GM21526 (cell line): ENCODE data around the gene GPR171.

Experiments used
- ATAC-seq: cut with Tn5 transposase; IDR thresholded peaks from one replicate; pipeline ENCODE4 v1.9.1; 2021; ENCODE audit warnings: moderate library complexity; ENCODE audit not compliant: unreplicated experiment, low FRiP score

GPR171 gene

GRCh38 chr3:151214459-151214858 lies 11.4 kb upstream of the GPR171 start:
- no peak for ATAC-seq

- no peak for ATAC-seq
These were observed 10.9 kb upstream of the GPR171 start for GRCh38 chr3:151213881-151214280.

DNA sequence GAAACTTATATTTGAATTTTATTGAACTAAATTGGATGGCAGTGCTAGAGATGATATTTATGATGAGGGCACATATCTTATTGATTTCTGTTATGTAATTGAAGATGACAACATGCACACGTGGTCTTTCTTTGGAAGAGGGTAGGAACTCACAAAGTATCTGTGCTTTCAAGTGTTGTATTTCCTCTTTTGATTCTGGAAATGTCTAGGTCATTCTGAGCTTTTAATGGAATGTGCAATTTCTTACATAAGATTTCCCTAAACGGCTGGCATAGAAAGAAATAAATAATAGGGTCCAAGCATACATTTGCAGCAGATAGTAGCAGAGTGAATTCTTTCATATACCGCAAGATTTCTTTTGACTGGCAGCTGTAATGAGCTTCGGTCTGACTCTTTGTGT lies 10.1 kb upstream of the GPR171 start:
- ATAC-seq = no peak

DNA sequence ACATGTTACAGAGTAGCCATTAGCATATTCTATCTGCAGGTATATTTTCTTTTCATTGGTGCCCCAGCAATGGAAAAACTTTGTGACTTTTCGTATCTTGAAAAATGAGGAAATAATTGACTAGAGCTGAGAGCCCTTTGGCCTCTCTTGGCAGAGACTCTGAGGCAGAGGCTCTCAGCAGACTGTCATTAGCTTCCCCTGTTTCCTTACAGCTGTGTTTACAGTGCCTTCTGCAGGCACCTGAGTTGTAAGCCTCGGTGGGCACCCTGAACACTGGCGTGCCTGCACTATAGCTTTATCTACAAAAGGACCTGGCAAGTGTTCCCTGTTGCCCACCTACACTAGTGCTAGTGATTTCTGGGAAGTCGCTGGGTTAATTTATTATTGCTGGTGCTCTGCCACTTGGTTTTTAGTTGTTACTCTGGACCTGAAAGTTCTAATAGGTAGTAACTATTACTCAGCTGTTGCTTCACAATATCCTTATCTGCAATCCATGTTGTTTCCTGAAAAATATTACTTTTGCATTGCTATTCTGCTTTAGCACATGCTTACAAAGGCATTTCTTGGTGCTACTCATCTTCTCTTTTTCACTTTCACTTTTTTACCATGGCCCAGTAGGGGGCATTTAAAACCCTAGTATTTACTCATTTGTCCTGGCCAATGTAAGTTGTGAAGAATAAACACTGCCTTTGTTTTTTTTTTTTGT lies 7.8 kb upstream of the GPR171 start:
- ATAC-seq = no peak

DNA sequence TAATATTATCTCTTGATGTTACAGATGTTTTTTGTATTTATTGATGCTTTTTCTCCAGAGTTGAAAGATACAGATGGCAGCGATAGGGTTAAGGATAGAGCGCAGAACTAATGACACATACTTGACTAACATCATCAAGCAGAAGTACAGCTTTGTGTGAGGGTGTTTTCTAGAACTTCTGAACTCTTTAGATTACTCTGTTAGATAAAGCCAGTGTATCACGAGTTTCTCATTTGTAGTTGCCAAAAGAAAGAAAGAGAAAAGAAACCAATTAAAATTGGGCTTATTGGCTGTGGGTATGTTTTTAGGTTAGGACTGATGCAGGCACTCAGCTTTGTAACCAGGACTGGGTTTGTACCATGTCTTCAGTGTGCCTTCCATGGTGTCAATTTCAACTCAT lies 6.6 kb upstream of the GPR171 start:
- no peak for ATAC-seq

- ATAC-seq = no peak
These were observed 3.2 kb upstream of the GPR171 start for GRCh38 chr3:151206201-151206600.

- ATAC-seq = no peak
These were observed 2.5 kb upstream of the GPR171 start for GRCh38 chr3:151205482-151205881.

- no peak for ATAC-seq
These were observed 1.8 kb upstream of the GPR171 start for GRCh38 chr3:151204530-151205402.

GRCh38 chr3:151201051-151201730 lies 1.8 kb downstream of the GPR171 start:
- no peak for ATAC-seq

DNA sequence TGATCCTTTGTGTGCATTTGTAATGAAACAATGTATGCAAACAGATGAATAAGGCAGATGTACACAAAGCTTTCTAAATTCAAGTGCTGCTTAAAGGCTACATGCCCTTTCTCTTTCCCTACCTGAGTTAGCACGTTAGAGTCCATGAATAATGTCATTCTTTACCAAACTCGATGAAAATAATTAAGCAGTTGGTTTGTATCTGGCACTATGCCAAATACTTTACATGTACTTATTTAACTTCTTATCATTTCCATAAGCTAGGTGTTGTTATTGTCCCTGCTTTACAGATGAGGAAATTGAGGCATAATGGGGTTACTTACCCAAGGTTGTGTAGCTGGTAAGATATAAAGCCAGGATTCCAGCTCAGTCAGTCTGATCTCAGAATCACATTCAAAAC lies 2.4 kb downstream of the GPR171 start:
- ATAC-seq = no peak

GRCh38 chr3:151199554-151200438 lies 3.2 kb downstream of the GPR171 start:
- no peak for ATAC-seq

GRCh38 chr3:151198849-151199248 lies 4.2 kb downstream of the GPR171 start:
- no peak for ATAC-seq

DNA sequence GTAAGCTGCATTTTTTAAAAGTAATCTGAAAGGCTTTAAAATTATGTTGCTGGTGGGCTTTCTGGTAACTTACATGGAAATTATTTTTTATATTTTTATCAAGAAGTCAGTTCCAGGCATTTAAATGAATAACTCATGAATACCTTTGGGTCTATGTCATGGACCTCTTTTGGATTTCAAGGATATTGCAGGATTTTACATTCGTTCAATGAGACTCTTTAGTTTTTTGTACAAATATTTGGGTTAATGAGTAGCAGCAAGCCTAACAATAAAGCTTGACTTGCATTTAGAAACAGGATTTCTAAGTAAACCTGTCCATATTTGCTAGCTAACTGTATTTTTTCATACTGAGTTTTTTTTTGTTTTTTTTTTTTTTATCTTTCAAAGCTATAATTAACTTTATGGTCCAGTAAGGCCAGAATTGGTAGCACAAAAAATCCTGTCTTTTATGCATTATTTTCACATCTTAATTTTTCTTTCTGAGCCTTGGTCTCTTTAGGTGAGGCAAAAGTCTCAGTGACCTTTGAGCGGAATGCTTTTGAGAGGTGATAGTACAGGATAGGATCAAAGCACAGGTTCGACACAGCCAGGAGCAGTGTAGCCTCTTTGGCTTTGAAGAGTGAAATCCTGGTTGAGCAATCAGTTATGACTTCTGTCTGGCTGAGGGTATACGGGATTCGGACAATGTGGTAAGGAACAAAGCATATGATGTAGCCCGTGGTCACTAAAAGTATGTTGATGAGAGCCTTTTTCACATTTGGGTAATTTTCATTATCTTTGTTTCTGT lies 4.8 kb downstream of the GPR171 start:
- no peak for ATAC-seq

DNA sequence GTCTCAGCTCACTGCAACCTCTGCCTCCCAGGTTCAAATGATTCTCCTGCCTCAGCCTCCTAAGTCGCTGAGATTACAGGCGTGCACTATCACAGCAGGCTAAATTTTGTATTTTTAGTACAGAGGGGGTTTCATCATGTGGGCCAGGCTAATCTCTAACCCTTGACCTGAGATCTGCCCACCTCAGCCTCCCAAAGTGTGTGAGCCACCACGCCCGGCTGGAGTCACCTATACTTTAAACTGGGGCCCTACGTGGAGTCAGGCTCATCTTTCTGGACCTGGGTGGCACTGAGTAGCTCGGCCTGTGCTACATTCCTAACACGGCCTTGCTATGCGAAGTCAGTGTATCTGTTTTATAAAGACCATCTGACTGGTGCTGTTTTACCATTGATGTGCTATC lies 5.8 kb downstream of the GPR171 start:
- no peak for ATAC-seq

DNA sequence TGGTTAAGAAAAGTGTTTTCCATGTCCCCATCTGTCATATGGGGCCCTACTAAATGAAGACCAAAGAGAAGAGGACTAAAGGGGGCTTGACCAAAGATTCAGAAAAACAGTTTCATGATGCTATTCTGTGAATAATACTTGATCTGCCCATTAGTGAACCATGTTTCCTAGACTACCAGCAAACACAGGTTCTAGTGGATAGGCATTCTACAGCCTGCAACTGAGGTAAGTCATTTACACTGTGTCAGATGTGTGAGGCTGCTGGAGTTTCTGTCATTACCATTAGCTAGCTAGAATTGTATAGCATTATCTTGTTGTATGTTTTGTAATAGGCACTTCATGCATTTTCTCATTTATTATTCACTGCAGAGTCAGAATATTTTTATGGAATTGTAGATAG lies 6.6 kb downstream of the GPR171 start:
- no peak for ATAC-seq

GRCh38 chr3:151195826-151196225 lies 7.2 kb downstream of the GPR171 start:
- no peak for ATAC-seq

DNA sequence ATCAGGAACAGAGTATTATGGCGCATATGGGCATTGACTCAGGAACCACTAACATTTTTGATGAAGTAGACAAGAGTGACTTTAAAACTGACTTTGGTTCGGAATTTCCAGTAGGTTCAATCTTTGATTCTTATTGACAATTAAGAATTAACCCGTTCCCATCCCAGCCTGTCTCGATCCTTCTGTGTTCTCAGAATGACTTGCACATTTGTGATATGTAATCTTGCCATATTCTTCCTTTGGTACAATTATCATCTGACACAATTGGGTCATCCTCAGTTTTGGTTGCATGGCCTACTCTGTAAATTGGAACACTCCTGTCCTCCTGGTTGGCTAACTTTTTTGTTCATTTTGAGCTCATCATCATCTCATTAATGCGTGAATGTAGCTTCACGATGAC lies 10.5 kb downstream of the GPR171 start:
- ATAC-seq = no peak

DNA sequence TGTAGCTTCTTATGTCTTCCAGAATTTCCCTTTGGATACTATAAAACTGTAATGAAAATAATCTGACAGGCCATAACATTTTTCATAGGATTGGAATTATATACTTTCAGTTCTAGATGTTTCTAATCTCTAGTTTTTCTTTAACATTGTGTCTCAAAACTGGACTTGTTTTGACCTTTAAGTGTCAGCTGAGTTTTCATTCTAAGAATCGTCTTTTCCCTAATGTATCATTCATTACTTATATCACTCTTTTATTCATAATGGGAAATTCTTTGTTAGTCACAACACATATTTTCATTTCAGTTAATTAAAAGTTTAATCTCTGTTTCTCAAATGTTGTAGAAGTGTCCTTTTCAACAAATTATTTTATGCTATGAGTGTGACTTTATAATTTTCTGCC lies 11.9 kb downstream of the GPR171 start:
- ATAC-seq = no peak

DNA sequence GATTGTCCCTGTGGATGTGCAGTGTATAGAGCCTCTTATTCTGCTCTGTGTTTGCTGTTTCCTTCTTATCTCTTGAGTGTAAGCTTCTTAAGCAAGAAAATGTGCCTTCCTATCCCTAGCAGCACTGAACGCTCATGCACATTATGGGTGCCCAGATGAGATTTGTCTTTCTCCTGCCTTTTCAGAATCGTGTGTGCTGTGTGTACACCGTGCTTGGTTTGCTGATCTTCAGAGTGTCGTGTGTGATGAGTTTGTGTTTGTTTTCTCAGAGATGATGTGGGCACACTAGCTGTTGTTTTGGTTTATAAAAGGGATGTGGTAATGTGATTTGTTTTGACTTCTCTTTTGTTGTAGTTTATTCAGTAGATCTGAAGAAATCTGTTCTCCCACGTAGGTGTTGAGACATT lies 19.7 kb downstream of the GPR171 start:
- ATAC-seq = no peak
